ENCODE results near the gene FEZ2.

- no peak for TF ChIP-seq CTCF (conservative IDR thresholded peaks at IDR 0.05; ENCODE audit: low read depth, low read length)
- TF ChIP-seq EZH2 (IDR thresholded peaks at IDR 0.05; ENCODE audit: borderline replicate concordance, low read depth, low read length, poor library complexity, severe bottlenecking) = no peak
Measured at GRCh38 chr2:36562240-36562639, 35.7 kb downstream of the FEZ2 start.

Data from A673 (cell line).